GM13977 (cell line): ENCODE measurements around the gene TUBB2A.
"Not testable (repeated sequence)": the region's sequence is repeated elsewhere in the genome, so short reads cannot be mapped to it uniquely, and the experiment has no call there.

Experiments used
- DNase-seq: peaks from one replicate; pipeline ENCODE4 v3.0.0; 2012; ENCODE audit warnings: low spot score
- in situ Hi-C: fragments of 300-500 bp; cut with MboI; formaldehyde crosslinking; loops from one replicate; pipeline ENCODE4 v1.12.0; 2022; ENCODE audit warnings: low sequenced_read_pairs, low pct_unique_long_range_greater_than_20kb, mixed read lengths, inconsistent platforms; ENCODE audit not compliant: unreplicated experiment
- TF ChIP-seq, protein P1 (sequence below): IDR thresholded peaks from 2 replicates; pipeline ENCODE4 v1.5.1; 2012; ENCODE audit warnings: mild to moderate bottlenecking, control low read depth; ENCODE audit not compliant: insufficient read depth; ENCODE audit errors: extremely low read depth, missing control alignments

Gene TUBB2A

DNA sequence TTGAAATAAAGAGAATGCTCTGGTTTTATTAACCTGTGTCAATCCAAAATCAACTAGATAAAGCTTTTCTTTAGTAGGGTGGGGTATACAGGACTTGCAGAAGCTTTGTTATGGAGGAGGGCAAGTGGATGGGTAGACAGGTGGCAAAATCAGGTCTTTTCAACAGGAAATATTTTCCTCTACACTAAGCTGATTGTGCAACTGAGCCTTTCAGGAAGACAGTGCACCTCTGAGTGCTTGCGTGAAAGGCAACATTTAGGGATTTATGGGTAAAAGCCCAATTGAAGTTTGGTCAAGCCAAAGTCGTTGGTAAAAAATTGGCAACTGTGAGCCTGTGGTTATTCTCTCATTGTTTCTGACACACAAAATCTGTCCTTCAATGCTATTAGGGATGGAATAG, 23.8 kb upstream of the TUBB2A start:
- TF ChIP-seq, protein P1, sequence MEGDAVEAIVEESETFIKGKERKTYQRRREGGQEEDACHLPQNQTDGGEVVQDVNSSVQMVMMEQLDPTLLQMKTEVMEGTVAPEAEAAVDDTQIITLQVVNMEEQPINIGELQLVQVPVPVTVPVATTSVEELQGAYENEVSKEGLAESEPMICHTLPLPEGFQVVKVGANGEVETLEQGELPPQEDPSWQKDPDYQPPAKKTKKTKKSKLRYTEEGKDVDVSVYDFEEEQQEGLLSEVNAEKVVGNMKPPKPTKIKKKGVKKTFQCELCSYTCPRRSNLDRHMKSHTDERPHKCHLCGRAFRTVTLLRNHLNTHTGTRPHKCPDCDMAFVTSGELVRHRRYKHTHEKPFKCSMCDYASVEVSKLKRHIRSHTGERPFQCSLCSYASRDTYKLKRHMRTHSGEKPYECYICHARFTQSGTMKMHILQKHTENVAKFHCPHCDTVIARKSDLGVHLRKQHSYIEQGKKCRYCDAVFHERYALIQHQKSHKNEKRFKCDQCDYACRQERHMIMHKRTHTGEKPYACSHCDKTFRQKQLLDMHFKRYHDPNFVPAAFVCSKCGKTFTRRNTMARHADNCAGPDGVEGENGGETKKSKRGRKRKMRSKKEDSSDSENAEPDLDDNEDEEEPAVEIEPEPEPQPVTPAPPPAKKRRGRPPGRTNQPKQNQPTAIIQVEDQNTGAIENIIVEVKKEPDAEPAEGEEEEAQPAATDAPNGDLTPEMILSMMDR, result no peak
- no peak for DNase-seq
- in situ Hi-C loops, result no loop called here

DNA sequence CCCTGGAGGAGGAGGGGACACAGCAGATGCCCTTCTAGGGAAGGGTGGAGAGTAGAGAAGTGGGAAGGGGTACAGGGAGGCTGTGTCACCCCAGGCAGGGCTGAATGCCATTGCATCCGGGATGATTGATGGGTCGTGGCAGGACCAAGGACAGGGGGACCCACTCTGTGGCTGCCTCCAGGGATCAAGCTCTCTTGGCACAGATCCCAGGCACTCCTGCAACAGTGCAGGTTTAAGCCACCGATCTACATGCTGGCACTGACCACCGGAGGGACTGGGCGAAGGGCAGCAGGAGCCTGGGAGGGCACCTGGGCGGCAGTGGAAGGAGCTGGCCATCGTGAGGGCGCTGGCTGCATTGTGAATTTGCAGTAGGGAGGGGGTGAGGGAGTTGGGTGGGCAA, 22.6 kb upstream of the TUBB2A start:
- in situ Hi-C loops, DNase-seq: not testable (repeated sequence)

DNA sequence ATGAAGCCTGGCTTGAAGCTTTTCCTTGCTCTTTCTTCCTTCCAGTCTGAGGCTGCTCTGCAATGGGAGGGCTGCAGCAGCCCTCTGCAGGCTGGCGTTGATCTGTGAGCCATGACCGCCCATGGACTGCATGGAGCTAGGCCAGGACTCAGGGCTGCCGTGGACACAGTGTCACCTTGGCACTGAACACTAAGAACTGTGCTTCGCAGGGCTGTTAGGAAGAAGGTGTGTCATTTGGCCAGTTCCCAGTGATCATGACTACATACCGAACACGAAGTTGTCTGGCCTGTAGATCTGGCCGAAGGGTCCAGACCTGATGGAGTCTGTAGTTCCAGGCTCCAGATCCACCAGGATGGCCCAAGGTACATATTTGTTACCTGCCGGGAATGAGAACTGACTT, 21.3 kb upstream of the TUBB2A start:
- DNase-seq, in situ Hi-C loops: not testable (repeated sequence)

DNA sequence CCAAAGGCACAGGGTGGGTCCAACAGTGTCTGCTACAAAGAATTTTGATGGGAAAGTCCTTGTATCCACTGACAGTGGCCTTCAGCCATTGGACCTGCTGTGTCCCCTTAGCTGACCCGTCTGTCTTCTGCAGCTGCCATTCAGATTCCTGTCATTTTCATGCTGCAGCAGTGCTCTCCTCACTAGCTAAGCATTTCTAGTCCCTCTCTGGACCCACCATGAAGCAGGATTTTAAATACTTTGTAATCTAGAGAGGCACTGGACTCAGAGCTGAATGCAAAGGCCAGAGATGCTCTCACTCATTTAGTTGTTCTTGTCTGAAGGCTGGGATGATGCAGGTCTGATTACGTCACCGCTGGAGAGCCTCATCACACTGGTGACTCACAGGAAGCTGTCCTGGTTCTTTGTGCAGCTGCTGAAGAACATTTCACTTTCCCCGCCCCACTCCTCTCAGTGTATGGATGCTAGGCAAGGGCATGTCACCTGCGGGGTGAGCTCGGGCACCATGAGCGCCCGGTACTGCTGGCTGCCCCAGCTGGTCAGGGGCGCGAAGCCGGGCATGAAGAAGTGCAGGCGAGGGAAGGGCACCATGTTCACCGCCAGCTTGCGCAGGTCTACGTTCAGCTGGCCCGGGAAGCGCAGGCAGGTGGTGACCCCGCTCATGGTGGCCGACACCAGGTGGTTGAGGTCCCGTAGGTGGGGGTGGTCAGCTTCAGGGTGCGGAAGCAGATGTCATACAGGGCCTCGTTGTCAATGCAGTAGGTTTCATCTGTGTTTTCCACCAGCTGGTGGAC, 19.4 kb upstream of the TUBB2A start:
- DNase-seq, result no peak
- in situ Hi-C loops, result no loop called here
- TF ChIP-seq, protein P1, result no peak

DNA sequence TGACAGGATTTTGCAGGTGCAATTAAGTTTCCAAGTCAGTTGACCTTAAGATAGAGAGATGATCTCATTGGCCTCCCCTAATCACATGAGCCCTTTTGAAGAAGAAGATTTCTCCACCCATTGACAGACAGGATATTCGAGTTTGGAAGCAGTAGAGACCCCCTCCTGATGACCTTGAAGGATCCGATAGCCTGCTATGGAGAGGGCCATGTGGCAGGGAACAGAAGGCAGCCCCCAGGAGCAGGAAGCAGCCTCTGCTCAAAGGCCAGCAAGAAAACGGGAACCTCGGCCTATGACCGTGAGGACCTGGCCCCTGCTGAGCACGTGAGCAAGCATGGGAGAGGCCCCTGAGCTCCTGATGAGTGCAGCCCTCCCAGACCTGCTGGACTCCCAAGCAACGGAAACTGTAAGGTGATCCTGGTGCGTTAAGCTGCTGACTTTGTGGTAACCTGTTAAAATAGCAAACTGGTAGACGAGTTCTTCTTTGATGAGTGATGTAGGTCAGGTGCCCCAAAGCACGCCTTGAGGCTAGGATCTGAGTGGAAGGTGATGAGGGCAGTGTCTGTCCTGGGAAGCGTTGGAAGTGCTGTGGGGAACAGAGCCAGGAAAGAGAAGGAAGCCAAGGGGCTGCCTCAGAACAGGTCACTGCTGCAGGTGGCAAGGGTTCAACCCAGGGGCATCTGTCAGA, 18.5 kb upstream of the TUBB2A start:
- in situ Hi-C loops, result no loop called here
- TF ChIP-seq, protein P1, result no peak
- DNase-seq, result no peak

DNA sequence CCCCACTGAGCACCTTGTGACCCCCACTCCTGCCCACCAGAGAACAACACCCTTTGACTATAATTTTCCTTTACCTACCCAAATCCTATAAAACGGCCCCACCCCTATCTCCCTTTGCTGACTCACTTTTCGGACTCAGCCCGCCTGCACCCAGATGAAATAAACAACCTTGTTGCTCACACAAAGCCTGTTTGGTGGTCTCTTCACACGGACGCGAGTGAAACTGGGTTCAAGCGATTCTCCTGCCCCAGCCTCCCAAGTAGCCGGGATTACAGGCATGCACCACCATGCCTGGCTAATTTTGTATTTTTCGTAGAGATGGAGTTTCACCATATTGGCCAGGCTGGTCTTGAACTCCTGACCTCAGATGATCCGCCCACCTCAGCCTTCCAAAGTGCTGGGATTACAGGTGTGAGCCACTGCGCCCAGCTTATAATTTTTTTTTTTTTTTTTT, 16.3 kb upstream of the TUBB2A start:
- DNase-seq, in situ Hi-C loops: not testable (repeated sequence)

DNA sequence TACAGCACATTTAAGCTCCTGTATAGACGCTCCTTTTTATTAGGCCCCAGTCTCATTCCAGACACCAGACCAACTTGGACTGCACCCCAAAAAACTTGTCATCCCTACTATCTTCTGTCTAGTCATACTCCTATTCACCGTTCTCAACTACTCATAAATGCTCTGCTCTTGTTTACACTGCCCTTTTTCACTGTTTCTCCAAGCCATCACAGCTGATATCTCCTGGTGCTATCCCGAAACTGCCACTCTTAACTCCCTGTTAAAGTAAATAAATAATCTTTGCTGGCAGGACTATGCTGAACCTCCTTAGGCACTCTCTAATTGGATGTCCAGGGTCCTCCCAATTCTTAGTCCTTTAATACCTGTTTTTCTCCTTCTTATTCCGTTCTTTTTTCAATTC, 15.4 kb upstream of the TUBB2A start:
- in situ Hi-C loops, result not testable (repeated sequence)

DNA sequence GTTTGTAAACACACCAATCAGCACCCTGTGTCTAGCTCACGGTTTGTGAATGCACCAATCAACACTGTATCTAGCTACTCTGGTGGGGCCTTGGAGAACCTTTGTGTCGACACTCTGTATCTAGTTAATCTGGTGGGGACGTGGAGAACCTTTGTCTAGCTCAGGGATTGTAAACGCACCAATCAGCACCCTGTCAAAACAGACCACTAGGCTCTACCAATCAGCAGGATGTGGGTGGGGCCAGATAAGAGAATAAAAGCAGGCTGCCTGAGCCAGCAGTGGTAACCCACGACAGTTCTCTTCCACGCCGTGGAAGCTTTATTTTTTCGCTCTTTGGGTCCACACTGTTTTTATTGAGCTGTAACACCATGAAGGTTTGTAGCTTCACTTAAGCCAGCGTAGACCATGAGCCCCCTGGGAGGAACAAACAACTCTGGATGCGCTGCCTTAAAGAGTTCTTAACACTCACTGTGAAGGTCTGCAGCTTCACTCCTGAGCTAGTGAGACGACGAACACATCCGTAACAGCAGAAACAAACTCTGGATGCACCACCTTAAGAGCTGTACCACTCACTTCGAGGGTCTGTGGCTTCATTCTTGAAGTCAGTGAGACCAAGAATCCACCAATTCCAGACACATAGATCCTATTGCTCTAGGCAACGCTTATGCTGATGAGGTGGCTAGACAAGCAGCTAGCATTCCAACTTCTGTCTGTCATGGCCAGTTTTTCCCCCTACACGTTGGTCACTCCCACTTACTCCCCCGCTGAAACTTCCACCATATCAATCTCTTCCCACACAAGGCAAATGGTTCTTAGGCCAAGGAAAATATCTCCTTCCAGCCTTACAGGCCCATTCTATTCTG, 14.2 kb upstream of the TUBB2A start:
- in situ Hi-C loops, DNase-seq: not testable (repeated sequence)

More for the DNA sequence above, 15.4 kb upstream of the TUBB2A start:
- DNase-seq, result not testable (repeated sequence)

DNA sequence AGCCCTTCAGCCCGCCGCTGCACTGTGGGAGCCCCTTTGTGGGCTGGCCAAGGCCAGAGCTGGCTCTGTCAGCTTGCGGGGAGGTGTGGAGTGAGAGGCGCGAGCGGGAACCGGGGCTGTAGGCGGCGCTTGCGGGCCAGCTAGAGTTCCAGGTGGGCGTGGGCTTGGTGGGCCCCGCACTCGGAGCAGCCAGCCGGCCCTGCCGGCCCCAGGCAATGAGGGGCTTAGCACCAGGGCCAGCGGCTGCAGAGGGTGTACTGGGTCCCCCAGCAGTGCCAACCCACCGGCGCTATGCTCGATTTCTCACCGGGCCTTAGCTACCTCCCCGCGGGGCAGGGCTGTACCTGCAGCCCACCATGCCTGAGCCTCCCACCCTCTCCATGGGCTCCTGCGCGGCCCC, 13.3 kb upstream of the TUBB2A start:
- DNase-seq, in situ Hi-C loops: not testable (repeated sequence)

DNA sequence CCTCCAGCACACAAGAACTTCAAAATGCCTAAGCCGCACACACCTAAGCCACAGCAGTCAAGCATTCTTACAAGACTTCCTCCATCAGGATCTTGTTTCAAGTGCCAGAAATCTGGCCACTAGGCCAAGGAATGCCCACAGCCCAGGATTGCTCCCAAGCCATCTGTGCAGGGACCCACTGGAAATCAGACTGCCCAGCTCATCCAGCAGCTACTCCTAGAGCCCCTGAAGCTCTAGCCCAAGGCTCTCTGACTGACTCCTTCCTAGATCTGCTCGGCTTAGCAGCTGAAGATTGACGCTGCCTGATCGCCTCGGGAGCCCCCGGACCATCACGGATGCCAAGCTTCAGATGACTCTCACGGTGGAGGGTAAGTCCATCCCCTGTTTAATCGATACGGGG, 10.7 kb upstream of the TUBB2A start:
- in situ Hi-C loops, result not testable (repeated sequence)

DNA sequence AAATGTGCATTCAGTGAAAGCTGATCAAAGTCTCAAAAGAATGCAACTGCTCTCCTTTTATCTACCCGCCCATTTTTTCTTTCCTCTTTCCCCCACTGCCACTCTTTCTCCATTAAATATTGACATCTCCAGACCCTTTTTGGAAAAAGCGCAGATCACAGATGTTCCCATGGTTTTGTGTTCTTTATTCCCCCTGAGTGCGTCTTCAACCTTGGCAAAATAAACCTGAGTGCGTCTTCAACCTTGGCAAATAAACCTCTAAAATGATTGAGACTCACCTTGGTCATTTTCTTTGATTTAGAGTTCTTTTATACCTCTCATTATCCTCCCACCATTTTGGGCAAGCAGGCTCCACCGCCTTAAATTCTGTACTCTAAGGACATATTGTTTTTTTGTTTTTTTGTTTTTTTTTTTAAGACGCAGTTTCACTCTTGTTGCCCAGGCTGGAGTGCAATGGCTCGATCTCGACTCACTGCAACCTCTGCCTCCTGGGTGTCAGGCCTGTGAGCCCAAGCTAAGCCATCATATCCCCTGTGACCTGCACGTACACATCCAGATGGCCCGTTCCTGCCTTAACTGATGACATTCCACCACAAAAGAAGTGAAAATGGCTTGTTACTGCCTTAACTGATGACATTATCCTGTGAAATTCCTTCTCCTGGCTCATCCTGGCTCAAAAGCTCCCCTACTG, 9.3 kb upstream of the TUBB2A start:
- DNase-seq, in situ Hi-C loops: not testable (repeated sequence)

More for the DNA sequence above, 10.7 kb upstream of the TUBB2A start:
- not testable (repeated sequence) for DNase-seq
